ENCODE results near the gene ALDOA.

The ALDOA gene

GRCh38 chr16:30041841-30042240 is 23.7 kb upstream of the ALDOA start:
- DNase-seq (ENCODE audit: low read depth): no peak

GRCh38 chr16:30046178-30046577 is 19.4 kb upstream of the ALDOA start:
- DNase-seq (ENCODE audit: low read depth): no peak

- DNase-seq (ENCODE audit: low read depth): no peak
These were observed 19.0 kb upstream of the ALDOA start for GRCh38 chr16:30046588-30046987.

- no peak for DNase-seq (ENCODE audit: low read depth)
These were observed 15.7 kb upstream of the ALDOA start for GRCh38 chr16:30049871-30050270.

- no peak for DNase-seq (ENCODE audit: low read depth)
These were observed 14.0 kb upstream of the ALDOA start for GRCh38 chr16:30051518-30051917.

GRCh38 chr16:30052671-30053372 is 12.7 kb upstream of the ALDOA start:
- peak; percentile 85 for DNase-seq (ENCODE audit: low read depth)

GRCh38 chr16:30053376-30054015 is 12.1 kb upstream of the ALDOA start:
- DNase-seq (ENCODE audit: low read depth): no peak

GRCh38 chr16:30054451-30054850 is 11.1 kb upstream of the ALDOA start:
- DNase-seq (ENCODE audit: low read depth): no peak

GRCh38 chr16:30054959-30055553 is 10.5 kb upstream of the ALDOA start:
- DNase-seq (ENCODE audit: low read depth): peak; percentile 31

GRCh38 chr16:30060346-30060745 is 5.2 kb upstream of the ALDOA start:
- DNase-seq (ENCODE audit: low read depth): no peak

GRCh38 chr16:30060836-30061554 is 4.6 kb upstream of the ALDOA start:
- DNase-seq (ENCODE audit: low read depth): no peak

GRCh38 chr16:30063278-30063892 is 2.2 kb upstream of the ALDOA start:
- DNase-seq (ENCODE audit: low read depth): no peak

- DNase-seq (ENCODE audit: low read depth): peak; percentile 55
These were observed 1.4 kb upstream of the ALDOA start for GRCh38 chr16:30063893-30064728.

- DNase-seq (ENCODE audit: low read depth): no peak
These were observed 845 bp upstream of the ALDOA start for GRCh38 chr16:30064729-30065101.

GRCh38 chr16:30065943-30066760 is 592 bp downstream of the ALDOA start:
- DNase-seq (ENCODE audit: low read depth): peak; percentile 38

GRCh38 chr16:30066761-30067583 is 1.4 kb downstream of the ALDOA start:
- DNase-seq (ENCODE audit: low read depth): no peak

- DNase-seq (ENCODE audit: low read depth): no peak
These were observed 2.0 kb downstream of the ALDOA start for GRCh38 chr16:30067584-30067916.

- DNase-seq (ENCODE audit: low read depth): no peak
These were observed 2.8 kb downstream of the ALDOA start for GRCh38 chr16:30068333-30068732.

- peak; percentile 35 for DNase-seq (ENCODE audit: low read depth)
These were observed 3.4 kb downstream of the ALDOA start for GRCh38 chr16:30068750-30069610.
